ENCODE data around the gene RRM1. TPM values are rescaled to one million over a fixed set of nuclear protein-coding genes. Genes with fewer than 3 reads are reported as not detected.

The RRM1 gene
- total RNA-seq, 1 experiment from 2014 or later, result 138 TPM

DNA sequence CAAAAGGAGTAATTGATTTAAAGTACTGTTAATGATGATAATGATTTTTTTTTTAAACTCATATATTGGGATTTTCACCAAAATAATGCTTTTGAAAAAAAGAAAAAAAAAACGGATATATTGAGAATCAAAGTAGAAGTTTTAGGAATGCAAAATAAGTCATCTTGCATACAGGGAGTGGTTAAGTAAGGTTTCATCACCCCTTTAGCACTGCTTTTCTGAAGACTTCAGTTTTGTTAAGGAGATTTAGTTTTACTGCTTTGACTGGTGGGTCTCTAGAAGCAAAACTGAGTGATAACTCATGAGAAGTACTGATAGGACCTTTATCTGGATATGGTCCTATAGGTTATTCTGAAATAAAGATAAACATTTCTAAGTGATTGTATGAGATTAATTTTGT lies 43.9 kb downstream of the RRM1 start:
- Histone ChIP-seq H3T11ph (ENCODE audit: low read length) (no peak overlapping the region), H3K14ac (ENCODE audit: insufficient read depth, low read length) (no peak overlapping the region), H4K20me1 (ENCODE audit: control insufficient read depth, insufficient read depth, insufficient read length) (no peaks in the 10 kb centered on the region), H2BK15ac (ENCODE audit: low read depth, low read length) (no peak overlapping the region), H2BK120ac (ENCODE audit: low read depth, low read length, poor library complexity, severe bottlenecking) (no peak overlapping the region), H2BK12ac (ENCODE audit: insufficient read length, low read depth, low read length) (no peak overlapping the region), H3K79me1 (ENCODE audit: insufficient read depth, low read depth, low read length, poor library complexity, severe bottlenecking) (no peaks in the 10 kb centered on the region), H4K8ac (replicated peaks; ENCODE audit: insufficient read length, low read depth, low read length) (no peak overlapping the region), H3K9ac (ENCODE audit: extremely low read depth, insufficient read length, low read length) (no peak overlapping the region), H3K79me2 (ENCODE audit: insufficient read depth, low read length) (no peaks in the 10 kb centered on the region), H3K23me2 (ENCODE audit: insufficient read length, low read depth, low read length, poor library complexity, severe bottlenecking) (no peaks in the 10 kb centered on the region), H3K27me3 (ENCODE audit: insufficient read depth, low read length) (no peaks in the 10 kb centered on the region), H3K56ac (ENCODE audit: insufficient read length, low read depth, low read length) (no peak overlapping the region), H3K4ac (ENCODE audit: low read depth, low read length) (no peak overlapping the region), H4K5ac (ENCODE audit: insufficient read length, low read depth, low read length) (no peak overlapping the region), H3K4me2 (ENCODE audit: insufficient read depth, insufficient read length, low read length) (no peak overlapping the region), H2BK5ac (ENCODE audit: insufficient read length, low read length) (no peak overlapping the region), H2AK5ac (ENCODE audit: insufficient read length, low read length) (no peak overlapping the region), H3K18ac (ENCODE audit: insufficient read length, low read depth, low read length) (no peak overlapping the region), H2AFZ (ENCODE audit: low read length) (no peak overlapping the region), H3K4me1 (ENCODE audit: insufficient read depth, low read length) (no peaks in the 10 kb centered on the region), H4K91ac (ENCODE audit: insufficient read length, low read depth, low read length) (no peak overlapping the region), H3K23ac (ENCODE audit: insufficient read length, low read depth, low read length) (no peak overlapping the region), H3K27ac (ENCODE audit: insufficient read length, low read depth, low read length) (no peak overlapping the region), H3K9me3 (ENCODE audit: control insufficient read depth, low read depth, low read length) (no peaks in the 10 kb centered on the region), H2BK20ac (ENCODE audit: low read depth, low read length, poor library complexity, severe bottlenecking) (no peak overlapping the region)
- H3K9me3 Mint-ChIP-seq, result peaks cover 13 to 26% of the 10 kb centered on the region in 2 experiments
- H3K36me3 Mint-ChIP-seq (ENCODE audit: insufficient read depth in 1 of 3, low read depth in 3 of 3), result peaks cover 60 to 74% (median 65%) of the 10 kb centered on the region in 3 experiments
- H3K27ac Mint-ChIP-seq, result no peak overlapping the region
- WGBS (ENCODE audit: extremely low coverage, insufficient read length, low lambda C conversion rate), result no CpG with 5 or more reads among the region's 1 CpG
- H3K27me3 Mint-ChIP-seq (ENCODE audit: low read depth), result no peaks in the 10 kb centered on the region
- TF ChIP-seq, protein P1, sequence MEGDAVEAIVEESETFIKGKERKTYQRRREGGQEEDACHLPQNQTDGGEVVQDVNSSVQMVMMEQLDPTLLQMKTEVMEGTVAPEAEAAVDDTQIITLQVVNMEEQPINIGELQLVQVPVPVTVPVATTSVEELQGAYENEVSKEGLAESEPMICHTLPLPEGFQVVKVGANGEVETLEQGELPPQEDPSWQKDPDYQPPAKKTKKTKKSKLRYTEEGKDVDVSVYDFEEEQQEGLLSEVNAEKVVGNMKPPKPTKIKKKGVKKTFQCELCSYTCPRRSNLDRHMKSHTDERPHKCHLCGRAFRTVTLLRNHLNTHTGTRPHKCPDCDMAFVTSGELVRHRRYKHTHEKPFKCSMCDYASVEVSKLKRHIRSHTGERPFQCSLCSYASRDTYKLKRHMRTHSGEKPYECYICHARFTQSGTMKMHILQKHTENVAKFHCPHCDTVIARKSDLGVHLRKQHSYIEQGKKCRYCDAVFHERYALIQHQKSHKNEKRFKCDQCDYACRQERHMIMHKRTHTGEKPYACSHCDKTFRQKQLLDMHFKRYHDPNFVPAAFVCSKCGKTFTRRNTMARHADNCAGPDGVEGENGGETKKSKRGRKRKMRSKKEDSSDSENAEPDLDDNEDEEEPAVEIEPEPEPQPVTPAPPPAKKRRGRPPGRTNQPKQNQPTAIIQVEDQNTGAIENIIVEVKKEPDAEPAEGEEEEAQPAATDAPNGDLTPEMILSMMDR (conservative IDR thresholded peaks at IDR 0.05), result no peak
- H3K4me3 Mint-ChIP-seq, result no peak overlapping the region
- no peak for DNase-seq
- H3K4me1 Mint-ChIP-seq, result peaks cover 6% of the 10 kb centered on the region in 2 experiments; a peak in 3 of 4 replicates
